ENCODE measurements around the gene RFX1. TPM values are rescaled to one million over a fixed set of nuclear protein-coding genes. Genes with fewer than 3 reads are reported as not detected.
"Not testable (repeated sequence)": the region's sequence is repeated elsewhere in the genome, so short reads cannot be mapped to it uniquely, and the experiment has no call there.

The RFX1 gene
- total RNA-seq, 4 donors from 2014 or later = 4.5 to 9.2 (median 6.1) TPM

- H3K4me3 ChIP-seq (ENCODE audit: low read depth, poor library complexity, severe bottlenecking) = no peak overlapping the region
- intact Hi-C loops (cut with DNase I; ENCODE audit: low total_unique reads) = no loop called here
- WGBS, 2 donors = 88 to 89% methylated on average over 11 of the region's 11 CpGs
- TF ChIP-seq POLR2A (IDR thresholded peaks at IDR 0.05) (no peak), CTCF (IDR thresholded peaks at IDR 0.05) (no peak)
- no peak for DNase-seq (ENCODE audit: low spot score in 2 of 2)
Measured at GRCh38 chr19:13975870-13976269, 30.2 kb downstream of the RFX1 start.

GRCh38 chr19:13974073-13974472 is 32.0 kb downstream of the RFX1 start:
- intact Hi-C loops (cut with DNase I; ENCODE audit: low total_unique reads) = no loop called here
- WGBS, 2 donors = 34 to 38% methylated on average over 12 of the region's 12 CpGs
- DNase-seq (ENCODE audit: low spot score in 2 of 2) = peak in 1 of 2 donors; percentile 52
- TF ChIP-seq POLR2A (IDR thresholded peaks at IDR 0.05) = no peak
- no peak overlapping the region for H3K4me3 ChIP-seq (ENCODE audit: low read depth, poor library complexity, severe bottlenecking)

GRCh38 chr19:13973479-13973878 is 32.6 kb downstream of the RFX1 start:
- intact Hi-C loops (cut with DNase I; ENCODE audit: low total_unique reads); H3K4me3 ChIP-seq (ENCODE audit: low read depth, poor library complexity, severe bottlenecking); DNase-seq (ENCODE audit: low spot score in 2 of 2): not testable (repeated sequence)
- 91 to 100% methylated on average over 3 of the region's 3 CpGs for WGBS, 2 donors

- DNase-seq (ENCODE audit: low spot score in 2 of 2) = no peak
- TF ChIP-seq POLR2A (IDR thresholded peaks at IDR 0.05) (no peak), CTCF (IDR thresholded peaks at IDR 0.05) (no peak)
- intact Hi-C loops (cut with DNase I; ENCODE audit: low total_unique reads) = no loop called here
- no peak overlapping the region for H3K4me3 ChIP-seq (ENCODE audit: low read depth, poor library complexity, severe bottlenecking)
- WGBS, 2 donors = 92 to 93% methylated on average over 30 to 36 of the region's 37 CpGs
Measured at GRCh38 chr19:13972368-13973155, 33.6 kb downstream of the RFX1 start.

- DNase-seq (ENCODE audit: low spot score in 2 of 2); H3K4me3 ChIP-seq (ENCODE audit: low read depth, poor library complexity, severe bottlenecking); intact Hi-C loops (cut with DNase I; ENCODE audit: low total_unique reads): not testable (repeated sequence)
- WGBS, 2 donors = 89 to 93% methylated on average over 15 of the region's 15 CpGs
Measured at GRCh38 chr19:13971868-13972267, 34.3 kb downstream of the RFX1 start.

GRCh38 chr19:13969897-13970296 is 36.2 kb downstream of the RFX1 start:
- no peak overlapping the region for H3K4me3 ChIP-seq (ENCODE audit: low read depth, poor library complexity, severe bottlenecking)
- TF ChIP-seq POLR2A (IDR thresholded peaks at IDR 0.05) = no peak
- DNase-seq (ENCODE audit: low spot score in 2 of 2) = no peak
- WGBS, 2 donors = 89 to 91% methylated on average over 18 of the region's 18 CpGs
- intact Hi-C loops (cut with DNase I; ENCODE audit: low total_unique reads) = loop anchor here (10.0 kb wide), 1 partner anchor 85 kb away; no protein-coding TSS in a partner anchor

- no peak for DNase-seq (ENCODE audit: low spot score in 2 of 2)
- TF ChIP-seq CTCF (IDR thresholded peaks at IDR 0.05) (no peak), POLR2A (IDR thresholded peaks at IDR 0.05) (no peak)
- no peak overlapping the region for H3K4me3 ChIP-seq (ENCODE audit: low read depth, poor library complexity, severe bottlenecking)
- intact Hi-C loops (cut with DNase I; ENCODE audit: low total_unique reads) = loop anchor here (10.0 kb wide), 1 partner anchor 86 kb away; no protein-coding TSS in a partner anchor
- WGBS, 2 donors = 94 to 96% methylated on average over 18 of the region's 18 CpGs
Measured at GRCh38 chr19:13968999-13969398, 37.1 kb downstream of the RFX1 start.

Data from lower leg skin (tissue), 4 donors.